ENCODE measurements around the gene LDB3. TPM values are rescaled to one million over a fixed set of nuclear protein-coding genes. Genes with fewer than 3 reads are reported as not detected.

The LDB3 gene
- total and polyA plus RNA-seq, 2 experiments from 2014 or later = 0.05 to 0.11 TPM

DNA sequence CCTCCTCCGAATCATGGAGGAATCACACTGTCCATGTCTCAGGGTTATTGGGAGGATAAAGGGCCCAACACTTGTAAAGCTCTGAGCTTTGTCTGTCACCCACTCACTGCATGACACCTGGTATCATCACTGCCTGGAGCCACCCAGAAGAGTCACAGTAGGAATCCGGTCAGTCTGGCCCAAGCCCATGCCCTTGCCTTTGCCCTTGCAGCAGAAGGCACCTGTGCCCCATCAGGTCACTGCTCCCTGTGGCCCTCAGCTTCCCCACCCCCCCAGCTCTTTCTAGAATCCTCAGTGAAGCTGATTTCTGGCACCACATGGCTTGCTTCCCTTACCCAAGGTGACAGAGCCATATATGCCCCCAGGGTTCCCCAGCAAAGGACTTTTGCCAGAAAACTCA lies 14.4 kb downstream of the LDB3 start:
- no peak overlapping the region for H3K4me3 ChIP-seq
- H3K27ac ChIP-seq = no peak overlapping the region
- H2AFZ ChIP-seq = no peak overlapping the region
- no peaks in the 10 kb centered on the region for H3K79me2 ChIP-seq (ENCODE audit: insufficient read depth)
- TF ChIP-seq EZH2phosphoT487 (IDR thresholded peaks at IDR 0.05; ENCODE audit: insufficient read depth, low read depth) = no peak
- TF ChIP-seq EZH2 (IDR thresholded peaks at IDR 0.05; ENCODE audit: insufficient read depth, poor library complexity, severe bottlenecking) = no peak
- no peak overlapping the region for H3K9ac ChIP-seq
- H3K9me3 ChIP-seq (ENCODE audit: low read depth) = no peaks in the 10 kb centered on the region
- H4K20me1 ChIP-seq (ENCODE audit: insufficient read depth) = no peaks in the 10 kb centered on the region
- H3K4me2 ChIP-seq (ENCODE audit: unreplicated experiment) = no peak overlapping the region
- in situ Hi-C loops (cut with MboI) = no loop called here
- 79 to 83% methylated on average over 2 of the region's 2 CpGs for WGBS, 2 experiments (ENCODE audit: low coverage in 1 of 2, low lambda C conversion rate in 2 of 2, missing lambda C conversion rate in 2 of 2)
- DNase-seq = no peak
- no peaks in the 10 kb centered on the region for H3K36me3 ChIP-seq (ENCODE audit: low read depth)
- no peaks in the 10 kb centered on the region for H3K27me3 ChIP-seq (replicated peaks; ENCODE audit: insufficient read depth)
- peaks cover 6% of the 10 kb centered on the region for H3K4me1 ChIP-seq (ENCODE audit: insufficient read depth)
- H3K9me2 ChIP-seq (ENCODE audit: insufficient read depth) = no peaks in the 10 kb centered on the region
- no peaks in the 10 kb centered on the region for H3F3A ChIP-seq (ENCODE audit: insufficient read depth)

DNA sequence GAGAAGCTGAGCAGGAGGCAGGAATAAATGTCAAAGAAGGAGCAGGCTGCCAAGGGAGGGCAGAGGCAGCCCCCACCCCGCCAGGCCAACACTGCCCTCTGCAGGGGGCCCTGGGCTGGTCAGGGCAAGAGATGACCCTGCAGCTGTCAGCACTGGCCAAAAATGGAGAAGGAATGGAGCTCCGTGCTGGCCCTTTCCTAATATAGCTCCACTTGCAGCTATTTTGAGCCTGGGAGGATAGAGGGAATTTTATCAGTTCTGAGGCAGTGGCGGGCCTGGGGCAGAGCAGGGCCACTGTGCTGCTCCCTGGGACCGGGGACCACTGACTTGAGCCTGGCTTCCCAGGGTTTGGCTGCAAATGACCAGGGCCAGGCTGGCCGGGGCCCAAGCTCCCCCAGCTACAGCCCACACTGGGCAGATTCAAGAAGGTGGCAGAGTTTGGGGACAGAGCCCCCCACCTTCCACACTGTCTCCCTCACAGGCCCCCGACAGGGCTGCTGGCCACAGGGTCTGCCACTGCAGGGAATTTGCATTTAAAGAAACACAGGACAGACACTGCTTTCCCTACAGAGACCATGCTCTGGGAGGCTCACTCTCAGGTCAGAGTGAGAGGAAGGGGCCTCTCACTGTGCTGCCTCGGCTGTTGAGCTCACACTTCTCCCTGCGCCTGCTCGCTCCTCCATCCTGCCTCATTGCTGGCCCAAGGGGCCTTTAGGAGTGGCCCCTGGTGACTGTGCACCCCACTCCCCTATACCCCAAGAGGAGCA lies 16.2 kb downstream of the LDB3 start:
- Histone ChIP-seq H3K4me1 (ENCODE audit: insufficient read depth) (peaks cover 15% of the 10 kb centered on the region), H3K36me3 (ENCODE audit: low read depth) (no peaks in the 10 kb centered on the region), H3K27me3 (replicated peaks; ENCODE audit: insufficient read depth) (no peaks in the 10 kb centered on the region), H3K27ac (no peak overlapping the region), H2AFZ (no peak overlapping the region), H4K20me1 (ENCODE audit: insufficient read depth) (no peaks in the 10 kb centered on the region), H3K79me2 (ENCODE audit: insufficient read depth) (no peaks in the 10 kb centered on the region), H3K9ac (no peak overlapping the region), H3K9me3 (ENCODE audit: low read depth) (no peaks in the 10 kb centered on the region), H3K4me3 (no peak overlapping the region), H3K9me2 (ENCODE audit: insufficient read depth) (no peaks in the 10 kb centered on the region), H3F3A (ENCODE audit: insufficient read depth) (peaks cover 4% of the 10 kb centered on the region; the same call in 1 of the 2 replicates), H3K4me2 (ENCODE audit: unreplicated experiment) (no peak overlapping the region)
- no peak for TF ChIP-seq EZH2phosphoT487 (IDR thresholded peaks at IDR 0.05; ENCODE audit: insufficient read depth, low read depth)
- TF ChIP-seq EZH2 (IDR thresholded peaks at IDR 0.05; ENCODE audit: insufficient read depth, poor library complexity, severe bottlenecking) = no peak
- peak; percentile 20 for DNase-seq
- 60 to 68% methylated on average over 9 of the region's 9 CpGs for WGBS, 2 experiments (ENCODE audit: low coverage in 1 of 2, low lambda C conversion rate in 2 of 2, missing lambda C conversion rate in 2 of 2)
- in situ Hi-C loops (cut with MboI) = no loop called here

DNA sequence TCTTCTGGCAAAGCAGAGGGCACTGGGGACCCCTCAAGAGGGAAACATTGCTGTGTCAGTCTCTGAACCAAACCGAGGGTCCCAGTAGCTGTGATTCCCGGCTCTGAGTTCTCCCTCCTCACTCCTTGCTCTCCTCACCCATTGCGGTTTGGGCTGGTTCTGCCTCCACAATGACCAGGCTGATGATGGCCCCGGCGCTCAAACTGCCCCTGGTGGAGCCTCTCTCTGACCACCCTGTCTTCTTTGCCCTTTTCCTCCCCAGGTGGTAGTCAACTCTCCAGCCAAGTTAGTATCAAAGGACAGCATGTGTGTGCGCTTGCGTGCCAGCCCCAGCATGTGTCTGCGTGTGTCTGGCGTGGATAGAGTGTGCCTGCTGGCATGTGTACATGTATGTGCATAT lies 17.1 kb downstream of the LDB3 start:
- H3K27ac ChIP-seq = no peak overlapping the region
- TF ChIP-seq EZH2 (IDR thresholded peaks at IDR 0.05; ENCODE audit: insufficient read depth, poor library complexity, severe bottlenecking) = no peak
- no peak for TF ChIP-seq EZH2phosphoT487 (IDR thresholded peaks at IDR 0.05; ENCODE audit: insufficient read depth, low read depth)
- no peaks in the 10 kb centered on the region for H3K27me3 ChIP-seq (replicated peaks; ENCODE audit: insufficient read depth)
- H3K4me2 ChIP-seq (ENCODE audit: unreplicated experiment) = no peak overlapping the region
- no peaks in the 10 kb centered on the region for H3K9me3 ChIP-seq (ENCODE audit: low read depth)
- no peaks in the 10 kb centered on the region for H4K20me1 ChIP-seq (ENCODE audit: insufficient read depth)
- no peak overlapping the region for H3K9ac ChIP-seq
- H3K36me3 ChIP-seq (ENCODE audit: low read depth) = no peaks in the 10 kb centered on the region
- H3F3A ChIP-seq (ENCODE audit: insufficient read depth) = peaks cover 4% of the 10 kb centered on the region; the same call in 1 of the 2 replicates
- H3K79me2 ChIP-seq (ENCODE audit: insufficient read depth) = no peaks in the 10 kb centered on the region
- in situ Hi-C loops (cut with MboI) = no loop called here
- no peak for DNase-seq
- H3K9me2 ChIP-seq (ENCODE audit: insufficient read depth) = no peaks in the 10 kb centered on the region
- no peak overlapping the region for H2AFZ ChIP-seq
- peaks cover 15% of the 10 kb centered on the region for H3K4me1 ChIP-seq (ENCODE audit: insufficient read depth)
- H3K4me3 ChIP-seq = no peak overlapping the region
- WGBS, 2 experiments (ENCODE audit: low coverage in 1 of 2, low lambda C conversion rate in 2 of 2, missing lambda C conversion rate in 2 of 2) = 71 to 83% methylated on average over 9 of the region's 9 CpGs

DNA sequence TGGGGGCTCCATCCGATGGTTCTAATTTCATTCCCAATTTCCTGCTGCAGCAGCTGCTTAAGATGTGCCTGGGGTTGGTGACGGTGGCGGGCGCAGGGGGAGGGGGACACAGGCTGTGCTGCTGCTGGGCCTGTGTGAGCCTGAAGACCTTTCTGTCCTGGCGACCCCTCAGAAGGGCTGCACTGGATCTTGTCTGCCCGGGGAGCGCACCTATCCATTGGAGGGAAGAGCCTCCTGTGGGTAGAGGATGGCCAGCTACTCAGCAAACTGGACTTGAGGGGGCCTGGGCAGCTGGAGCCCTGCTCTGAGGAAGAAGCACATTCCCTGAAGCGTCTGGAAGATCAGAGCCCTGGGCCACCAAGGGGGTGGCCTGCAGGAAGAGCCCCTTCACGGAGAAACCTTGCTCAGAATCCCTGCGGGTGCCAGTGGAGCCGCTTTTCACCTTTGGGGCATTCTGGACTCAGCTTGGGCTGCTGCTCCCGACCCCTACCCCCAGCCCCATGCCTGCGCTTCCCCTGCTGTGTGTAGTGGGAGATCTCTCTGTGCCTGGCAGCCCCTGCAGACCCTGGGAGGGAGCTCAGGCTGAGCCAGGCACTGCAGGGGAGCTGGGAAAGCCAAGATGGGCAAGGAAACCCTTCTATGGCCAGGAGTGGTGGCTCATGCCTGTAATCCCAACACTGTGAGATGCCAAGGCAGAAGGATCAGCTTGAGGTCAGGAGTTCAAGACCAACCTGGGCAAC lies 17.8 kb downstream of the LDB3 start:
- WGBS, 2 experiments (ENCODE audit: low coverage in 1 of 2, low lambda C conversion rate in 2 of 2, missing lambda C conversion rate in 2 of 2) = 66% methylated on average over 13 of the region's 13 CpGs
- Histone ChIP-seq H4K20me1 (ENCODE audit: insufficient read depth) (no peaks in the 10 kb centered on the region), H3K9ac (no peak overlapping the region), H3K27ac (no peak overlapping the region), H3K9me3 (ENCODE audit: low read depth) (no peaks in the 10 kb centered on the region), H3K4me2 (ENCODE audit: unreplicated experiment) (no peak overlapping the region), H2AFZ (no peak overlapping the region), H3F3A (ENCODE audit: insufficient read depth) (peaks cover 4% of the 10 kb centered on the region; the same call in 1 of the 2 replicates), H3K4me1 (ENCODE audit: insufficient read depth) (peaks cover 15% of the 10 kb centered on the region), H3K9me2 (ENCODE audit: insufficient read depth) (no peaks in the 10 kb centered on the region), H3K79me2 (ENCODE audit: insufficient read depth) (no peaks in the 10 kb centered on the region), H3K4me3 (no peak overlapping the region), H3K36me3 (ENCODE audit: low read depth) (no peaks in the 10 kb centered on the region), H3K27me3 (replicated peaks; ENCODE audit: insufficient read depth) (no peaks in the 10 kb centered on the region)
- no peak for DNase-seq
- in situ Hi-C loops (cut with MboI) = no loop called here
- TF ChIP-seq EZH2 (IDR thresholded peaks at IDR 0.05; ENCODE audit: insufficient read depth, poor library complexity, severe bottlenecking) (no peak), EZH2phosphoT487 (IDR thresholded peaks at IDR 0.05; ENCODE audit: insufficient read depth, low read depth) (no peak)
